HG02981 (cell line): ENCODE measurements around the gene ME1.
"Not testable (repeated sequence)": the region's sequence is repeated elsewhere in the genome, so short reads cannot be mapped to it uniquely, and the experiment has no call there.

Source experiments
- ATAC-seq: cut with Tn5 transposase; IDR thresholded peaks from one replicate; pipeline ENCODE4 v1.9.1; 2021; ENCODE audit warnings: mild to moderate bottlenecking, moderate library complexity; ENCODE audit not compliant: unreplicated experiment

ME1 gene

GRCh38 chr6:83430611-83431544 lies at the start of gene ME1:
Gene ME1 (minus strand): TSS chr6:83431051. CDS start chr6:83430954, 97 bp downstream.
- peak; percentile 69 for ATAC-seq

- ATAC-seq = no peak
These were observed 49.6 kb upstream of the ME1 start for GRCh38 chr6:83480470-83480869.

GRCh38 chr6:83479389-83479788 lies 48.5 kb upstream of the ME1 start:
- no peak for ATAC-seq

- no peak for ATAC-seq
These were observed 46.1 kb upstream of the ME1 start for GRCh38 chr6:83476971-83477370.

- ATAC-seq = no peak
These were observed 43.5 kb upstream of the ME1 start for GRCh38 chr6:83474309-83474708.

- no peak for ATAC-seq
These were observed 41.9 kb upstream of the ME1 start for GRCh38 chr6:83472767-83473166.

GRCh38 chr6:83470587-83470986 lies 39.7 kb upstream of the ME1 start:
- ATAC-seq = no peak

- ATAC-seq = no peak
These were observed 39.1 kb upstream of the ME1 start for GRCh38 chr6:83470001-83470400.

- no peak for ATAC-seq
These were observed 36.8 kb upstream of the ME1 start for GRCh38 chr6:83467620-83468036.

GRCh38 chr6:83466328-83466727 lies 35.5 kb upstream of the ME1 start:
- no peak for ATAC-seq

GRCh38 chr6:83464381-83465140 lies 33.7 kb upstream of the ME1 start:
- no peak for ATAC-seq

- no peak for ATAC-seq
These were observed 33.0 kb upstream of the ME1 start for GRCh38 chr6:83463886-83464285.

- ATAC-seq = no peak
These were observed 31.7 kb upstream of the ME1 start for GRCh38 chr6:83462524-83462923.

GRCh38 chr6:83461438-83461837 lies 30.6 kb upstream of the ME1 start:
- ATAC-seq = no peak

GRCh38 chr6:83459663-83460062 lies 28.8 kb upstream of the ME1 start:
- ATAC-seq = no peak

- ATAC-seq = not testable (repeated sequence)
These were observed 19.2 kb upstream of the ME1 start for GRCh38 chr6:83450015-83450414.

GRCh38 chr6:83444086-83444699 lies 13.3 kb upstream of the ME1 start:
- not testable (repeated sequence) for ATAC-seq

- no peak for ATAC-seq
These were observed 12.7 kb upstream of the ME1 start for GRCh38 chr6:83443516-83443915.

- no peak for ATAC-seq
These were observed 11.9 kb upstream of the ME1 start for GRCh38 chr6:83442752-83443151.

- ATAC-seq = no peak
These were observed 8.3 kb upstream of the ME1 start for GRCh38 chr6:83439201-83439600.

GRCh38 chr6:83436674-83437073 lies 5.8 kb upstream of the ME1 start:
- ATAC-seq = no peak
